Measurements from ENCODE around the gene OSBPL8. TPM values are rescaled to one million over a fixed set of nuclear protein-coding genes. Genes with fewer than 3 reads are reported as not detected.

The OSBPL8 gene
- total RNA-seq, result 124 TPM

GRCh38 chr12:76559400-76560085, at the start of gene OSBPL8:
OSBPL8 (minus strand) TSS chr12:76559771; CDS start chr12:76487551, 72,220 bp downstream.

GRCh38 chr12:76348079-76348901, 211.3 kb downstream of the OSBPL8 start, which contains the start of gene BBS10:
BBS10 (minus strand) TSS chr12:76348415; CDS start chr12:76348358, 57 bp downstream.

Other genes with a start within 250 kb of the OSBPL8 start
- gene BBS10, start 211.4 kb downstream of the OSBPL8 start, total RNA-seq, result 34.5 TPM
- gene ZDHHC17, start 204.3 kb upstream of the OSBPL8 start, total RNA-seq, result 147 TPM